NT2/D1 (cell line): Measurements from ENCODE around the gene ERLEC1.

ENCODE experiments used
- YY1 ChIP-seq: IDR thresholded peaks from 2 replicates; pipeline ENCODE4 v1.6.1; 2011; ENCODE audit not compliant: insufficient read length, insufficient read depth
- ZNF274 ChIP-seq: IDR thresholded peaks from 2 replicates; pipeline ENCODE4 v1.6.1; 2011; ENCODE audit warnings: mild to moderate bottlenecking, low read depth, low read length

DNA sequence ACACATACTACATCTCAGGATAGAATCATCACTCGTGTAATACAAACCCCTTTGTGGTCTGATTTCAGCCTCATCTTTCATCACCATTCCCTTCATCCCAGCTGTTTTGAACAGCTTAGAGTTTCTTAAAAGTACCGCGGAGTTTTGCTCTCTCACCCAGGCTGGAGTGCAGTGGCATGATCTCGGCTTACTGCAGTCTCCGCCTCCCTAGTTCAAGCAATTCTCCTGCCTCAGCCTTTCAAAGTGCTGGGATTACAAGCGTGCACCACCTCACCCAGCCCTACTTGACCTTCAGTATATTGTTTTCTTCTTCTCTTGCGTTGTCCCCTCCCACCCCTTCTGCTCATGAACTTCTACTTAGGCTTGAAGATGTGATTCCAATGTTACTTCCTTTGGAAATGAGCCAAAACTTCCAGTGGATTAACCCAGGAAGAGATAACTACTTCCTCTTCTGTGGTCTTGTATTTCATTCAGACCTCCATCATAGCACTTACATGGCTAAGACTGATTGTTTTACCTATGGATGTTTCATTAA, 15.8 kb downstream of the ERLEC1 start:
- TF ChIP-seq ZNF274 (no peak), YY1 (no peak)
